Immature natural killer cell (primary cell): Measurements from ENCODE around the gene RHOG. TPM values are rescaled to one million over a fixed set of nuclear protein-coding genes. Genes with fewer than 3 reads are reported as not detected.
A peak's percentile ranks its signal among the peaks of the same experiment; 100 is the strongest.
"Not testable (repeated sequence)": the region's sequence is repeated elsewhere in the genome, so short reads cannot be mapped to it uniquely, and the experiment has no call there.

ENCODE experiments used
- DNase-seq, 3 donors: peaks; one replicate each; pipeline ENCODE4 v3.0.0; 2022; ENCODE audit warnings: mixed read lengths in 1 of 3
- H3K27ac Mint-ChIP-seq, 6 donors: one replicate each; pipeline ENCODE4 v1.8.0; 2020; ENCODE audit warnings: mixed read lengths in 6 of 6, mild to moderate bottlenecking in 5 of 6, inconsistent platforms in 4 of 6, moderate library complexity in 3 of 6
- H3K27me3 Mint-ChIP-seq, 3 donors: one replicate each; pipeline ENCODE4 v1.8.0; 2020 to 2021; ENCODE audit warnings: low read depth in 3 of 3, mild to moderate bottlenecking in 3 of 3, mixed read lengths in 3 of 3, moderate library complexity in 3 of 3, inconsistent platforms in 1 of 3
- H3K36me3 Mint-ChIP-seq, 3 donors: one replicate each; pipeline ENCODE4 v1.8.0; 2020; ENCODE audit warnings: mixed read lengths in 3 of 3, inconsistent platforms in 2 of 3, mild to moderate bottlenecking in 2 of 3
- H3K4me1 Mint-ChIP-seq, 2 donors: one replicate each; pipeline ENCODE4 v1.8.0; 2020; ENCODE audit warnings: inconsistent platforms in 2 of 2, mild to moderate bottlenecking in 2 of 2, mixed read lengths in 2 of 2, moderate library complexity in 1 of 2
- H3K4me3 Mint-ChIP-seq, 5 donors: one replicate each; pipeline ENCODE4 v1.8.0; 2020; ENCODE audit warnings: mild to moderate bottlenecking in 5 of 5, mixed read lengths in 5 of 5, inconsistent platforms in 3 of 5, moderate library complexity in 3 of 5
- H3K9me3 Mint-ChIP-seq, 6 donors: one replicate each; pipeline ENCODE4 v1.8.0; 2020; ENCODE audit warnings: mild to moderate bottlenecking in 6 of 6, mixed read lengths in 6 of 6, inconsistent platforms in 4 of 6, moderate library complexity in 3 of 6
- polyA plus RNA-seq, 3 donors: library from polyadenylated mRNA; unstranded; fragments of 300-500 nt; fragmentation: Illumina TruSeq; gene quantifications; one replicate each; pipeline ENCODE4 v1.2.3, GENCODE V29; 2021

Gene RHOG
- polyA plus RNA-seq, 3 donors from 2014 or later = 167 to 292 (median 199) TPM

DNA sequence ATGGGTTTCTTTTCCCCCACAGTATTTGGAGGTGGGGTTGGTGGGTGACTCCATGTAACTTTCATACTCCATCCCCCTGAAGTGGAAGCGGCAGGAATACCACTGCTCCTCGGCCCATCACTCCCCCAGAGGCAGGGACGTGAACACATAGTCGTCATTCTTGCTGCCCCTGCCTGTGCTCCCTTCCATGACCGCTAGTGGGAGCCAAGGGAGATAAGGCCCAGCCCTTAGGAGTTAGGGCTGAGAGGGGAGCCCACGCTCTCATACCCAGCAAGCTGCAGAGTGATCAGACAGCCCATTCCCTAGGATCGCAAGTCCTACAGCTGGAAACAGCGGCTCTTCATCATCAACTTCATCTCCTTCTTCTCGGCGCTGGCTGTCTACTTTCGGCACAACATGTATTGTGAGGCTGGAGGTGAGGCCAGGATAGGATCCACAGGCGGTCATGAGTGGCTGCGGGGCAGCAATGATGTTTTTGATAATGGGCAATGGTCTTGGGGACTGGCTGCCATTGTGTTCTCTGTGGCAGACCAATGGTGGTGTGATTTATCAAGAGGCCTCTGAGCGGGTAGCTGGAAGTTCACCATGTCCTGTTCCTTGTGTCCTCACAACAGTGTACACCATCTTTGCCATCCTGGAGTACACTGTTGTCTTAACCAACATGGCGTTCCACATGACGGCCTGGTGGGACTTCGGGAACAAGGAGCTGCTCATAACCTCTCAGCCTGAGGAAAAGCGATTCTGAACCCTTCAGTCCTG, 15.9 kb downstream of the RHOG start:
- Mint-ChIP-seq H3K27me3 (peaks cover 0 to 2% (median 0%) of the 10 kb centered on the region in 3 donors), H3K36me3 (peaks cover 0 to 12% (median 5%) of the 10 kb centered on the region in 3 donors), H3K4me3 (peak overlapping the region in 1 of 5 donors; percentile 29), H3K4me1 (peaks cover 36 to 39% of the 10 kb centered on the region in 2 donors), H3K27ac (peak overlapping the region; percentile 83 to 93 (median 91)), H3K9me3 (no peaks in the 10 kb centered on the region)
- DNase-seq = peak; percentile 71 to 78 (median 74)

- H3K9me3 Mint-ChIP-seq = no peaks in the 10 kb centered on the region
- H3K4me3 Mint-ChIP-seq = peak overlapping the region in 1 of 5 donors; percentile 52
- peaks cover 33 to 36% of the 10 kb centered on the region in 2 donors for H3K4me1 Mint-ChIP-seq
- no peaks in the 10 kb centered on the region for H3K27me3 Mint-ChIP-seq
- H3K27ac Mint-ChIP-seq = peak overlapping the region; percentile 83 to 93 (median 91)
- DNase-seq = no peak
- peaks cover 0 to 12% (median 5%) of the 10 kb centered on the region in 3 donors for H3K36me3 Mint-ChIP-seq
These were observed 16.8 kb downstream of the RHOG start for GRCh38 chr11:3823762-3824506.

DNA sequence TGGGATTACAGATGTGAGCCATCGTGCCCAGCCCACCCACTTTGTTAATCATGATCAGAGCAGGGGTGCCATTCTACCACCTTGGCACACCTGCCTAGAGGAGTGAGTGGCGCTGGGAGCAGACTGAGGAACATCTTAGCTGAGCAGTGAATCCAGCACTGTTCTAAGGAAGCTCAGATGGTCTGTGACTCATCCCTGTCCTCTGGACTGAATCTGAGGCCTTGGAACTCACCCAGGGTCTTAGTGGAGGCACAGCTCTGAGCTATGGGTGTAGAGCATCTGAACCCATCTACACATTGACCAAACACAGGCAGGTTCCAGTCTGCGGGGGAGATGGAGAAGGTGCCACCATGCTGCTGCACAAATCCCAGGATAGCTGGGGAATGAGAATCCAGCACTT, 17.5 kb downstream of the RHOG start:
- Mint-ChIP-seq H3K36me3 (peaks cover 0 to 11% (median 5%) of the 10 kb centered on the region in 3 donors), H3K4me1 (peaks cover 33% of the 10 kb centered on the region in 2 donors), H3K4me3 (no peak overlapping the region), H3K27ac (peak overlapping the region in 2 of 6 donors; percentile 70 to 71), H3K9me3 (no peaks in the 10 kb centered on the region), H3K27me3 (no peaks in the 10 kb centered on the region)
- no peak for DNase-seq

- Mint-ChIP-seq H3K36me3 (peaks cover 0 to 5% (median 4%) of the 10 kb centered on the region in 3 donors), H3K27me3 (peaks cover 0 to 2% (median 0%) of the 10 kb centered on the region in 3 donors)
These were observed 18.4 kb downstream of the RHOG start for GRCh38 chr11:3822312-3822711.

GRCh38 chr11:3820971-3821370, 19.8 kb downstream of the RHOG start:
- peaks cover 0 to 2% (median 2%) of the 10 kb centered on the region in 3 donors for H3K27me3 Mint-ChIP-seq
- no peak for DNase-seq
- no peak overlapping the region for H3K4me3 Mint-ChIP-seq
- H3K27ac Mint-ChIP-seq = no peak overlapping the region
- H3K36me3 Mint-ChIP-seq = no peaks in the 10 kb centered on the region
- no peaks in the 10 kb centered on the region for H3K9me3 Mint-ChIP-seq
- H3K4me1 Mint-ChIP-seq = peaks cover 22 to 23% of the 10 kb centered on the region in 2 donors

More at GRCh38 chr11:3822312-3822711, 18.4 kb downstream of the RHOG start:
- Mint-ChIP-seq H3K4me3 (no peak overlapping the region), H3K9me3 (no peaks in the 10 kb centered on the region), H3K4me1 (peaks cover 27 to 33% of the 10 kb centered on the region in 2 donors), H3K27ac (no peak overlapping the region)
- DNase-seq = no peak

DNA sequence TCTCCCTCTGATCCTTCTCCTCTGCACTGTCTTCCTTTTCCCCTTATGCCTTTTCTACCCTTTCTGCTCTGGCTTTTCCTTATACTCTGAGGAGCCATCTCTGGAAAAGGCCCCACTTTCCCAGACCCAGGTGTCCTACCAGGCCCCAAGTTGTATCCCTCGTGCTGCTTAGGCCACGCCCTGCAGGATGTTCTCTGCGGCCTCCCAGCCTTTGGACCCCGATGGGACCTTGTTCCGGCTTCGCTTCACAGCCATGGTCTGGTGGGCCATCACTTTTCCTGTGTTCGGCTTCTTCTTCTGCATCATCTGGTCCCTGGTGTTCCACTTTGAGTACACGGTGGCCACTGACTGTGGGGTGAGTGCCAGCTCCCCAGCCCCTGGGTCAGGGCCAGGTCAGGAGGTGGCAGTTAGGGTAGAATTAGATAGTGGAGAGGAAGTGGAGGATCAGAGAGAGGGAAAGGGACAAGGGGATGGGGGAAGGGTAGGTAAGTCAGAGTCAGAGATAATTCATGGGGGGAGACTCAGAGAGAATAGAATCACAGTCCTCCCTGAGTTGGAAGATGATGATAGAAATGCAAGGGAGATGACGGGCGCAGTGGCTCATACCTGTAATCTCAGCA, 23.5 kb downstream of the RHOG start:
- no peaks in the 10 kb centered on the region for H3K4me1 Mint-ChIP-seq
- no peak overlapping the region for H3K4me3 Mint-ChIP-seq
- no peaks in the 10 kb centered on the region for H3K36me3 Mint-ChIP-seq
- peak overlapping the region in 1 of 6 donors; percentile 61 for H3K27ac Mint-ChIP-seq
- no peaks in the 10 kb centered on the region for H3K9me3 Mint-ChIP-seq
- no peak for DNase-seq
- H3K27me3 Mint-ChIP-seq = peaks cover 0 to 2% (median 2%) of the 10 kb centered on the region in 3 donors

- Mint-ChIP-seq H3K27me3 (peaks cover 0 to 2% (median 2%) of the 10 kb centered on the region in 3 donors), H3K36me3 (no peaks in the 10 kb centered on the region), H3K4me3 (no peak overlapping the region), H3K9me3 (no peaks in the 10 kb centered on the region), H3K27ac (no peak overlapping the region), H3K4me1 (no peaks in the 10 kb centered on the region)
- no peak for DNase-seq
These were observed 24.1 kb downstream of the RHOG start for GRCh38 chr11:3816673-3817072.

GRCh38 chr11:3815845-3816244, 24.9 kb downstream of the RHOG start:
- DNase-seq = no peak
- Mint-ChIP-seq H3K9me3 (no peaks in the 10 kb centered on the region), H3K36me3 (no peaks in the 10 kb centered on the region), H3K4me1 (no peaks in the 10 kb centered on the region), H3K27ac (peak overlapping the region in 1 of 6 donors; percentile 78), H3K4me3 (no peak overlapping the region), H3K27me3 (peaks cover 0 to 2% (median 2%) of the 10 kb centered on the region in 3 donors)

GRCh38 chr11:3814832-3815231, 25.9 kb downstream of the RHOG start:
- not testable (repeated sequence) for DNase-seq, H3K4me3 Mint-ChIP-seq, H3K4me1 Mint-ChIP-seq, H3K27me3 Mint-ChIP-seq, H3K9me3 Mint-ChIP-seq, H3K36me3 Mint-ChIP-seq
- peak overlapping the region in 1 of 6 donors; percentile 13 for H3K27ac Mint-ChIP-seq

GRCh38 chr11:3810951-3811350, 29.8 kb downstream of the RHOG start:
- H3K27ac Mint-ChIP-seq = peak overlapping the region in 1 of 6 donors; percentile 25
- peaks cover 0 to 6% (median 3%) of the 10 kb centered on the region in 3 donors for H3K27me3 Mint-ChIP-seq
- no peak overlapping the region for H3K4me3 Mint-ChIP-seq
- no peaks in the 10 kb centered on the region for H3K9me3 Mint-ChIP-seq
- no peaks in the 10 kb centered on the region for H3K36me3 Mint-ChIP-seq
- DNase-seq = no peak
- peaks cover 14 to 18% of the 10 kb centered on the region in 2 donors for H3K4me1 Mint-ChIP-seq

- H3K4me3 Mint-ChIP-seq = peak overlapping the region in 1 of 5 donors; percentile 54
- H3K9me3 Mint-ChIP-seq = no peaks in the 10 kb centered on the region
- no peak for DNase-seq
- peaks cover 0 to 6% (median 3%) of the 10 kb centered on the region in 3 donors for H3K27me3 Mint-ChIP-seq
- H3K36me3 Mint-ChIP-seq = no peaks in the 10 kb centered on the region
- H3K4me1 Mint-ChIP-seq = peaks cover 14 to 18% of the 10 kb centered on the region in 2 donors
- no peak overlapping the region for H3K27ac Mint-ChIP-seq
These were observed 30.3 kb downstream of the RHOG start for GRCh38 chr11:3810446-3810845.

- Mint-ChIP-seq H3K27me3 (peaks cover 0 to 6% (median 3%) of the 10 kb centered on the region in 3 donors), H3K9me3 (no peaks in the 10 kb centered on the region), H3K36me3 (no peaks in the 10 kb centered on the region), H3K27ac (no peak overlapping the region), H3K4me1 (peaks cover 14 to 18% of the 10 kb centered on the region in 2 donors), H3K4me3 (peak overlapping the region in 3 of 5 donors; percentile 18 to 97 (median 44))
- no peak for DNase-seq
These were observed 31.2 kb downstream of the RHOG start for GRCh38 chr11:3809624-3809928.

DNA sequence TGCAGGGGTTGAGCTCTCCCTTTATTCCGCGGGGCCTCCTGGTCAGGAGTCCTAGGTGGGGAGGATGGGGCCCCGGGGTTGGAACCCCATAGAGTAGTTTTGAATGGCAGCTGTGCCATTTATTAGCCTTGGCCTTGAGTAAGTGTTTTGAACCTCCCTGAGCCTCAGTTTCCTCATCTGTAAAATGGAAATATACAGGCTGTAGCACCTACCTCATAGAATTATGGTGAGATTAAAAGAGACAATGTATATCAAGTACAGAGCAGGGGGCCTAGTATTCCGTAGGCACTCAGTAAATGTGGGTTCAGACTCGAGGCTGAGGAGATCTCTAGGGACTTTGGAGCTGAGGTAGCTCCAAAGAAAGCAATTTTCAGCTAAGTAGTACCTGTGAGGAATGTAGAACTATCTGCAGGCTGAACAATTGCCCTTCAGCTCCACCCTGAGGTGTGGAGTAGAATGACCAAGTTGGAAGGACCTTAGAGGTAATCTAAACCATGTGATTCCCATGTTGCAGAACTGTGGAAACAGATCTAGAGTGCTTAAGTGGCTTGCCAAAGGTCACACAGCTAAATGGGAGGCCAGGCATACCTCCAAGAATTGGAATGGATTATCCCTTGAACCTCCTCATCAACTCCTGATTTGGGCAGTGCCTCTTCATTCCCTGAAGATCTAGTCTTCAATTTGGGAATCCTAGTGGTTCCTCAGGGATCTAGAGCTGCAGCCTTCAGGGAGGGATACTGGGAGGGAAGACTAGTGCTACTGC, 31.7 kb downstream of the RHOG start:
- Mint-ChIP-seq H3K4me3 (peak overlapping the region; percentile 96 to 98 (median 98)), H3K27ac (peak overlapping the region; percentile 68 to 85 (median 77)), H3K36me3 (no peaks in the 10 kb centered on the region), H3K27me3 (peaks cover under 1 to 6% (median 3%) of the 10 kb centered on the region in 3 donors), H3K4me1 (peaks cover 14 to 18% of the 10 kb centered on the region in 2 donors), H3K9me3 (no peaks in the 10 kb centered on the region)
- DNase-seq = peak; percentile 29 to 50 (median 41)
